Measurements from ENCODE around the gene CEACAM18. TPM values are rescaled to one million over a fixed set of nuclear protein-coding genes. Genes with fewer than 3 reads are reported as not detected.
"Not testable (repeated sequence)": the region's sequence is repeated elsewhere in the genome, so short reads cannot be mapped to it uniquely, and the experiment has no call there.

Gene CEACAM18
- total RNA-seq, 1 donor from 2014 or later, result not detected

GRCh38 chr19:51461723-51462161 lies 16.6 kb upstream of the CEACAM18 start:
- peak; percentile 27 for DNase-seq (ENCODE audit: low spot score)

- no peak for DNase-seq (ENCODE audit: low spot score)
Observed at GRCh38 chr19:51462276-51462675, 16.1 kb upstream of the CEACAM18 start.

- DNase-seq (ENCODE audit: low spot score), result no peak
Observed at GRCh38 chr19:51462681-51463080, 15.7 kb upstream of the CEACAM18 start.

DNA sequence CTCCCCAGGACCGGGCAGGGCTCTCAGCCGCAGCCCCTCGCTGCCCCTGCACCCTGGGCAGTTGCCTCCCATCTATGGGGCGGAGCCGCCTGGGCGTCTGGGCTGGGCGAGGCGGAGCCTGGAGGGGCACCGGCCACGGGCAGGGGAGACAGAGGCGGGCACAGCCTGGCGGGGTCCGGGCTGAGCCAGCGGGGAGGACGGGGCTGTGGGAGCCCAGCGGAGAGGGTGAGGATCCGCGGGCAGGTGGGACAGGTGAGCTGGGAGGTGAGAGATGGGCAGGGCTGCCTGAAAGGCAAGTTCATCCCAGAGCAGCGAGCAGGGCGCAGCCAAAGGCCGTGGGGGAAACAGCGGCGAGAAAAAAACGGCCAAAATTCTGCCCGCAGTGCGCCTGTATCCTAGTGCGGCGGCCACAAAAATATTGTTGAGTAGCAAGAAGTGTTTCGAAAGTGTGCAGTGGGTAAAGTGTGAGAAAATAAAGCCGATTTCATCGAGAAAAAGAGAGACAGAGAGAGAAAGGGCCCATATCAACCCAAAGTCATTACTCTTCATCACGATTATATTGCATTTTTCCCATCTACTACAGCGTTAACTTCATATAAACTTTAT lies 14.3 kb upstream of the CEACAM18 start:
- not testable (repeated sequence) for DNase-seq (ENCODE audit: low spot score)

DNA sequence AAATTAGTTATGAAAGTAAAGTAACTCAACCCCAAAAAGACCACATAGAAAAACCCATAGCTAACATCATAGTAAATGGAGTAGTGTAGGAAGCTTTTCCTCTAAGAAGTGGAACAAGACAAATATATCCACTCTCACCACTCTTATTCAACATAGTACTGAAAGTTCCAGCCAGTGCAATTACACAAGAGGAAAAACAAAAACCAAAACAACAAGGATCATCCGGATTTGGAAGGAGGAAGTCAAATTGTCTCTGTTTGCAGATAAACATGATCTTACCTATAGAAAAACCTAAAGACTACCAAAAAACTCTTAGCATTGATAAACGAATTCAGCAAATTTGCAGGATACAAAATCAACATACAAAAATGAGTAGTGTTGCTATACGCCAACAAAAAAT lies 11.6 kb upstream of the CEACAM18 start:
- no peak for DNase-seq (ENCODE audit: low spot score)

DNA sequence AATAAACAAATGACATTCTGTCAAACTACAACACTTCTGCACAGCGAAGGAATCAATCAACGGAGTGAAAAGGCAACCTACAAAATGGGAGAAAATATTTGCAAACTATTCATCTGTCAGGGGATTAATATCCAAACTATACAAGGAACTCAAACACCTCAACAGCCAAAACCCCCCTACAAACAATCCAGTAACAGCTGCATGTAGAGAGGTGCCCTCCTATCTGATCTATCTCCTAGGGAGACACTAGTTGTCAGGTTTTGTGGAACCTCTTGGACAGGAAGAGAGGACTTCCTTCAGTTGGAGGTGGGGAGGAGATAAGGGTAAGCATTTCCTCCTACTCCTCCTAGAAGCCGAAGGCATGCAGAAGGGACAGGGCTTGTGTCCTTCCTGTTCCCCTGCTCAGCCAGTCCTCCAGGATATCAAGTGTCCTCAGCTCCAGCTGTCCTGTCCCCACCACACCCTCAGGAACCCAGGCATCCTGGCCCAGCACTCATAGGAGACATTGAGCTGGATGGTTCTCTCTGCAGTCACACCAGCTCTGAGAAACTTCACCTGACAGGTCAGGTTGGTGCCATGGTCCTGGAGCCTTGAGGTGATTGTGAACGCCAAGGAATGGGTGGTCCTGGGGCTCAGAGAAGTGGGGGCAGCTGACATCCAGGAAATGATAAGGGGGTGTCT lies 10.3 kb upstream of the CEACAM18 start:
- DNase-seq (ENCODE audit: low spot score), result no peak

DNA sequence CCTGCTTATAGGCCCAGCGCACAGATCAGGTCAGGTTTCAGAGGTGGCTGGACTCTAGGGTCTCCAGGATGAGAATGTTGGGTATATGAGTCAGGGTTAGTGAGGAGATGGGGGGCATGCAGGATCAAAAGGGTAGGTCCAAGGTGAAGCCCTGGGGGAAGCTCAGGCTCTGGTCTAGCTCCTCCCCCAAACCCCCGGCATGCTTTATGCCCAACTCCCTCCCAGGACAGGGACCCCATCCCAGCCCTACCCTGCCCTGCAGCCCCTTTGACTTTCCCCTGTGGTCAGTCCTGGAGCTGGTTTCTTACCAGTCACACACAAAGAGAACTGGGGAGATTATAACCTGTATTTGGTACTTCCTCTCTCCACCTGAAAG lies 9.8 kb upstream of the CEACAM18 start:
- no peak for DNase-seq (ENCODE audit: low spot score)

DNA sequence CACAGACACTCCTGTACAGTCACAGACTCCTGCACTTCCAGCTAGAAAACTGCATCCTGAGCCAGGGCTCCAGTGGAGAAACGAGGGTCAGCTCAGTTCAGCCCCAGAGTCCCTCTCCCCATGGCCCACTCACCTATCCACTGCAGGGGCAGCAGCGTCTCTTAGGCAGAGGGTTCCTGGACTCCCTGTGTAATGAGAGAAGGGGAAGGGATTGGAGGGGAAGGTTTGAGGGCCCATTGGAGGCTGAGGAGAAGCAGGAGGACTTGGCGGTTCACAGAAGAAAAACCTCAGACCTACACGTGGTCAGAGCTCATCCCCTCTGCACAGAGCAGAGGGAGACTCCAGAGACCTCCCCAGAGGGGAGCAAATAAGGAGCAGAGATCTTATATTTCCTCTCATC lies 9.2 kb upstream of the CEACAM18 start:
- no peak for DNase-seq (ENCODE audit: low spot score)

DNA sequence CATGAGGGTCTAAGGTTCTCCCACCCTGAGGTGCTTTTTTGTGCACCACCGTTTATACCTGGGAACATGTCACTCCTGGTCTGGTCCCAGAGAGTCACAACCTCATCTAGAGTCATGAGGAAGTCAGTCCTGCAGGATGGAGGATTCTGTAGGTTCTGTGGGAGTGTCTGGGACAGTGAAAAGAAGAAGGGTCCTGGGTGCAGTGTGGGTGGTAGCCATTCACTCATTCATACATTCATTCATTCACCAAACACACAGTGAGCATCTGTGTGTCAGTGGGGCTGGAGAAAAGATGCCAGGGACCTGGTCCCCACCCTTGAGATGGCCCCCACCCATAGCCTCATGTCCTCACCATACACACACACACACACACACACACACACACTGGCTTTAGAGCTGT lies 8.7 kb upstream of the CEACAM18 start:
- DNase-seq (ENCODE audit: low spot score), result no peak

DNA sequence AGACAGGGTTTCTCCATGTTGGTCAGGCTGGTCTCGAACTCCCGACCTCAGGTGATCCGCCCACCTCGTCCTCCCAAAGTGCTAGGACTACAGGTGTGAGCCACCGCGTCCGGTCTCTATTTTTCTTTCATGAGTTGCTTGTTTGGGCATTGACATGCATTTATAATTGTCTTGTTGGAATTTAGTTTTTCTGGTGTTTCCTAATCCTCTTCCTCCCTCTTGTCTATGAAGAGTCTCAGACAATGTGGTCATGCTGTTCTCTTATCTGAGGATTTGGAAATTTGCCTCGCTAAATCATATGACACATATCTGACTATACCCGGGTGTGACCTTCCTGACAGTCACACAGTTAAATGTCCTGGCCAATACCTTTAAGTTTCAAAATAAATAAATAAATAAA lies 7.4 kb upstream of the CEACAM18 start:
- DNase-seq (ENCODE audit: low spot score), result no peak

- DNase-seq (ENCODE audit: low spot score), result no peak
Observed at GRCh38 chr19:51471527-51471926, 6.8 kb upstream of the CEACAM18 start.

- DNase-seq (ENCODE audit: low spot score), result no peak
Observed at GRCh38 chr19:51472607-51473006, 5.7 kb upstream of the CEACAM18 start.

DNA sequence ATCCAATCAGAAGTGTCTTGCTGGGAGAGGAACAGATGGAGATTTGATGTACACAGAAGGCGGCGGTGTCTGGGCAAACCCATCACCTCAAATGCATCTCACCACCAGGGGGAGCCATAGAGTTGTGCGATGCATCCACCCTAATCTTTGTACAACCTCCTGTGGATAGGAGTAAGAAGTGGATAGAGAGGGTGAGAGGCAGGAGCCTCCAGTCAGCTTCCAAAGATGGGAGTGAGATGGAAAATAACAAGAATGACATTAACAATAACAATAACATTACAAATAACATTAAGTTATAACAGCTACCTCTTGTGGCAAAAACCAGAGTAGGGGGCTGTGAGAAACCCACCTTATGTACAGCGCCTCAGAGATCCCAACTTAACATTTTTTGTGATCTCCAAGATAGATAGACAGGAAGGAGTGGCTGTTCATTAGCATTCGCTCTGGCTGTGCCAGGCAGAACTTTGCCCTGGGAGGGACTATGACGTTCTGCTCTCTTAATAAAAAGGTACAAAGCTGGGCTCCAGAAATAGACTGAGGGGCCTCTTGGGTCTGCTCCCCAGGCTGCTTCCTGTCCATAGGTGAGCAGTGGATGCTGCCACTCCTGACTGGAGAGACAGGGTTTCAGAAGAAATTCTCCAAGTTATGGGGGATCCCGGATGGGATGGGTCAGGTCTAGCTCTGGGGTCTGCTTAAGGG lies 5.2 kb upstream of the CEACAM18 start:
- peak; percentile 91 for DNase-seq (ENCODE audit: low spot score)

DNA sequence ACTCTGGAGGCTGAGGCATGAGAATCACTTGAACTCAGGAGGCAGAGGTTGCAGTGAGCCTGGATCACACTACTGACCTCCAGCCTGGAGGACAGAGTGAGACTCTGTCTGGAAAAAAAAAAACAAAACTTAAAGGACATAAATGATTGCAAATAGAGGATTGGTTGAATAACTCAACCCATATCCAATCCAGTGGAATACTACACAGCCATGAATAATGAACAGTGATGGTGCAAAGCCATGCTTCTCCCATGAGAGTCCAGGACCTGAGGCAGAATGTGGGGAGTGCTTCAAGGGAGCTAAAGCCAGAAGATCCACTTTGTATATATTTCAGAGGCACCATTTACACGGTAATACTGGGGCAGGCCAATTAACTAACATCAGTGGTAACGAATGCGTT lies 2.2 kb upstream of the CEACAM18 start:
- no peak for DNase-seq (ENCODE audit: low spot score)

- no peak for DNase-seq (ENCODE audit: low spot score)
Observed at GRCh38 chr19:51477344-51477743, 995 bp upstream of the CEACAM18 start.

DNA sequence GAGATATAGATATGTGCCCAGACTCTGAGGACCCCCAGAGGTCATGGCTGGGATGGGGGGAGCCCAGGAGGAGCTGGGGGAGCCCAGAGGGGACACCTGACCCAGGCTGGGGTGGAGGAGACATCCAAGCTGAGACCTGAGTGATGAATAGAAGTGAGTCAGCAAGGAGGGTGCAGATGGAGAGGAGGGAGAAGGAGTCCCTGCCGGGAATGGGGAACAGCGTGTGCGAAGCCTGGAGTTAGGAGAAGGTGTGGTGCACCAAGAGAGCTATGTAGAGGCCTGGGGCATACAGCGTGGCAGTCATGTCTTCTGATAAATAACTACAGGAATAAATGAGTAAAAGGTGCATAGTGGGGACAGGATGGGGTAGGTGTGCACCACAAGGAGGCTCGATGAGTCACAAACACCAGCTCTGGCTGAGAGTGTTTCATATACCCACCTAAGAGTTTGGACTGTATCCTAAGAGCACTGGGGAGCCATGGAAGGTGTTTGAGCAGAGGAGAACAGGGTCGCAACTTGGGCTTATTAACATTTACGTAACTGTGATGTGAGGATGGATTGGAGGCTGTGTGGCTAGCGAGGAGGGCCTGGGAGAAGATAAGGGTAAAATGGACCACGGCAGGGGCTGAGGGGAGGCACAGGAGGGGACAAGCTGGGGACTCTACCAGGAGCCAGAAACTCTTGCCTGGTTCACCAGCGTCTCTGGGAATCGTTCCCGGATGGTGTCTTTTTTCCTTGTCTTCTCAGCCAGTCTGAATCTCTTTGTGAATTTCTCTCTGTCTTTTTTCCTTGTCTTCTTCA lies 1.4 kb downstream of the CEACAM18 start:
- DNase-seq (ENCODE audit: low spot score), result no peak

DNA sequence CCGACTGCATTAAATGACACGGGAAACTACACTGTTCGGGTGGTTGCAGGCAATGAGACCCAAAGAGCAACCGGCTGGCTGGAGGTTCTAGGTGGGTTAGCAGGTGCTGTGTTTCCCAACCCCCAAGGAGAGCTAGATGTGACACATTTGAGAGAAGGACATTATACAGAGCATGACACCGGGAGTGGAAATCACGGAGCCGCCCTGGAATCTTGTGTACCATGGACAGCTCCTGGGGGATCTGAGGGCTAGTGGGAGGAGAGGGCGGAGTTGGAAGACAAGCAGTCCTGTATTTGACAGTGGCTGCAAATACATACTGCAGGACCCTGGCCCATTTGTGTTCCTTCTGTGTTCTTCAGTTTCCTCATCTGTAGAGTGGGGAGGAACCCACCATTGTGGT lies 2.3 kb downstream of the CEACAM18 start:
- no peak for DNase-seq (ENCODE audit: low spot score)

DNA sequence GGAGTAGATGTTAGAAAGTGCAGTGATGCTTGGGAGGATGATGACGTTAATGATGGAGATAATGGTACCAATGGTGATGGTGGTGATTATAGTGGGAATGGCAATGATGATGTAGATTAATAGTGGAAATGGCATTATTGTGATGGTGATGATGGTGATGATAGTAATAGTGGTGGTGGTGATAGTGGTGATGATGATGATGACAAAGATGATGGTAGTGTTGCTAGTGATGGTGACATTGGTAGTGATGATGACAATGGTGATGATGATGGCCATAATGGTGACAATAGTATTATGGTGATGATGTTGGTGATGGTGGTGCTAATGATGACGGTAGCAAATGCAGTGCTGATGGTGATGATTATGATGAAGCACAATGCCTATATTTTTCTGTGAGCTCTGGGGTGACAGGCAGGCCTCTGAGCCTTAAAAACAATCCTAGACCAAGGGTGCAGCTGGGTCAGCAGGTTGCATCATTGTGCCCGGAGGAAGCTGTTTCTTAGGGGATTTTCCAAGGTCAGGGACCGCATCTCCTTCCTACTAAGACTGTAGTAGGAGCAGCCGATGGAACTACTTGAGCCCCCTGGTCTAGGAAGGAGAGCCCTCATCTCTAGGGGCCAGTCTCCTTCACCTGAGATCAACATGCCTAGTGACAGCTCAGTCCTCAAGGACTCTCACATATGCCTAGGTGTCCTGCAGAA lies 7.8 kb downstream of the CEACAM18 start:
- no peak for DNase-seq (ENCODE audit: low spot score)

GRCh38 chr19:51488491-51488890 lies 10.2 kb downstream of the CEACAM18 start:
- DNase-seq (ENCODE audit: low spot score), result no peak

GRCh38 chr19:51489113-51489512 lies 10.8 kb downstream of the CEACAM18 start:
- no peak for DNase-seq (ENCODE audit: low spot score)

DNA sequence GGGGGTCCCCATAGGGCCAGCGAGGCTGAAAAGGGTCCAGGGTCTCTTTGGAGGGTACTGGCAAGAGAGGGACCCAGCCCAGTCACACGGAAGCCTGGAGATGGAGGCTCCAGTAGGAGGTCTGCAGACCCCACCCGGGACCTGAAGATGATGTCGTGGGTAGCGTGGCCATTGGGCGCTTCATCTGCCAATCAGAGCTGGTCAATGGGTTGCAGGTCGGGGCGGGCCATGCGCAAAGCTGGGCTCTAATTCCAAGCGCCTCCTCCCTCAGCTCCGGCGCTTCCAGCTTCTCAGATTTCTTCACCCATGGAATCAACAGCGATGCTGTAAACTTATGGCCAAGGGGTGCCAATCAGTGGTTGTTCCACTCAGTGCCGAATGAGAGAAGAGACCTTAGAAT lies 12.3 kb downstream of the CEACAM18 start:
- DNase-seq (ENCODE audit: low spot score), result no peak

GRCh38 chr19:51491586-51491985 lies 13.2 kb downstream of the CEACAM18 start:
- no peak for DNase-seq (ENCODE audit: low spot score)

Measured in mucosa of gallbladder (tissue), 1 donor.